Activated B cell treated with CpG ODN at 0.5 μM for 24 hours (primary cell): Measurements from ENCODE around the gene CHST14. TPM values are rescaled to one million over a fixed set of nuclear protein-coding genes. Genes with fewer than 3 reads are reported as not detected.
A peak's percentile ranks its signal among the peaks of the same experiment; 100 is the strongest.

Source experiments
- ATAC-seq: fragments of 200-7000 bp; cut with Tn5 transposase; one replicate; pipeline ENCODE4 v1.10.0; 2021; ENCODE audit warnings: low read depth, mild to moderate bottlenecking, moderate library complexity
- CTCF ChIA-PET: fragments of 350-600 bp; sonication (Branson Sonifier 250); formaldehyde crosslinking; loops from one replicate; lab custom pipeline; 2021; ENCODE audit warnings: antibody characterized with exemption; lab: Charles Lee
- POLR2A ChIA-PET: fragments of 350-600 bp; sonication (Branson Sonifier 250); formaldehyde crosslinking; loops from one replicate; lab custom pipeline; 2021; ENCODE audit warnings: antibody characterized with exemption; lab: Charles Lee
- DNase-seq: peaks from one replicate; pipeline ENCODE4 v3.0.0; 2022
- H3K27ac Mint-ChIP-seq: one replicate; pipeline ENCODE4 v1.8.0; 2020; ENCODE audit warnings: mixed read lengths
- H3K27me3 Mint-ChIP-seq: one replicate; pipeline ENCODE4 v1.8.0; 2021; ENCODE audit warnings: mixed read lengths
- H3K36me3 Mint-ChIP-seq: one replicate; pipeline ENCODE4 v1.8.0; 2021; ENCODE audit warnings: low read depth, mixed read lengths
- H3K4me1 Mint-ChIP-seq: one replicate; pipeline ENCODE4 v1.8.0; 2021; ENCODE audit warnings: mixed read lengths
- H3K4me3 Mint-ChIP-seq: one replicate; pipeline ENCODE4 v1.8.0; 2020; ENCODE audit warnings: mild to moderate bottlenecking, mixed read lengths
- H3K9me3 Mint-ChIP-seq: one replicate; pipeline ENCODE4 v1.8.0; 2020; ENCODE audit warnings: mixed read lengths
- CTCF ChIP-seq: fragments of 200-600 bp; IDR thresholded peaks from one replicate; pipeline ENCODE4 v1.8.0; 2022; ENCODE audit warnings: antibody characterized with exemption, mild to moderate bottlenecking
- intact Hi-C: fragments of 100-400 bp; cut with micrococcal nuclease; formaldehyde crosslinking; loops from one replicate; pipeline ENCODE4 v1.15.1; 2024
- total RNA-seq: library from RNA; stranded (reverse); gene quantifications from 2 replicates; pipeline ENCODE4 v1.2.3, GENCODE V29; 2022

CHST14 gene
- total RNA-seq, 1 donor from 2014 or later, result 10.2 TPM

GRCh38 chr15:40441565-40442531, 28.9 kb upstream of the CHST14 start:
- H3K4me1 Mint-ChIP-seq, result peaks cover 52% of the 10 kb centered on the region
- ChIA-PET CTCF (interaction anchor here (1.4 kb wide), 2 partner anchors 10 to 44 kb away, joined by 3 to 8 read pairs; no protein-coding TSS in a partner anchor), POLR2A (interaction anchor here (0.6 to 2.8 kb wide), 8 partner anchors 27 to 994 kb away, joined by 3 to 8 read pairs (median 4); partner anchors contain the start of genes KNSTRN and PLCB2)
- peak; percentile 37 for DNase-seq
- intact Hi-C loops, result loop anchor here (1.0 to 5.0 kb wide), 6 partner anchors 28 to 405 kb away; partner anchors contain the start of genes C15orf62, CCDC32, CHST14 and RPUSD2
- no peak for TF ChIP-seq CTCF
- peaks cover 18% of the 10 kb centered on the region for H3K27me3 Mint-ChIP-seq
- H3K9me3 Mint-ChIP-seq, result no peaks in the 10 kb centered on the region
- H3K27ac Mint-ChIP-seq, result peak overlapping the region; percentile 66
- no peak for ATAC-seq
- H3K4me3 Mint-ChIP-seq, result peak overlapping the region; percentile 86
- peaks cover 6% of the 10 kb centered on the region for H3K36me3 Mint-ChIP-seq

GRCh38 chr15:40443255-40443654, 27.5 kb upstream of the CHST14 start:
- no peak for ATAC-seq
- peaks cover 41% of the 10 kb centered on the region for H3K4me1 Mint-ChIP-seq
- H3K36me3 Mint-ChIP-seq, result peaks cover 6% of the 10 kb centered on the region
- H3K4me3 Mint-ChIP-seq, result peak overlapping the region; percentile 86
- no peaks in the 10 kb centered on the region for H3K9me3 Mint-ChIP-seq
- DNase-seq, result no peak
- ChIA-PET POLR2A (interaction anchor here (0.8 to 1.2 kb wide), 2 partner anchors 26 to 27 kb away, joined by 3 read pairs; no protein-coding TSS in a partner anchor), CTCF (no interaction called here)
- H3K27me3 Mint-ChIP-seq, result peaks cover 9% of the 10 kb centered on the region
- H3K27ac Mint-ChIP-seq, result no peak overlapping the region
- TF ChIP-seq CTCF, result no peak
- intact Hi-C loops, result loop anchor here (5.0 kb wide), 4 partner anchors 124 to 406 kb away; partner anchors contain the start of genes C15orf62, CCDC32, RPUSD2 and SRP14

GRCh38 chr15:40443846-40444245, 26.9 kb upstream of the CHST14 start:
- H3K27me3 Mint-ChIP-seq, result peaks cover 3% of the 10 kb centered on the region
- H3K4me3 Mint-ChIP-seq, result peak overlapping the region; percentile 86
- DNase-seq (no peak), ATAC-seq (no peak)
- H3K27ac Mint-ChIP-seq, result no peak overlapping the region
- TF ChIP-seq CTCF, result no peak
- ChIA-PET POLR2A (interaction anchor here (0.8 kb wide), 1 partner anchor 27 kb away, joined by 3 read pairs; no protein-coding TSS in a partner anchor), CTCF (no interaction called here)
- H3K9me3 Mint-ChIP-seq, result no peaks in the 10 kb centered on the region
- peaks cover 36% of the 10 kb centered on the region for H3K4me1 Mint-ChIP-seq
- intact Hi-C loops, result loop anchor here (5.0 kb wide), 4 partner anchors 123 to 407 kb away; partner anchors contain the start of genes C15orf62, CCDC32, RPUSD2 and SRP14
- H3K36me3 Mint-ChIP-seq, result peaks cover 6% of the 10 kb centered on the region

GRCh38 chr15:40444736-40445135, 26.0 kb upstream of the CHST14 start:
- TF ChIP-seq CTCF, result no peak
- H3K4me1 Mint-ChIP-seq, result peaks cover 34% of the 10 kb centered on the region
- H3K27me3 Mint-ChIP-seq, result no peaks in the 10 kb centered on the region
- no peak overlapping the region for H3K27ac Mint-ChIP-seq
- intact Hi-C loops, result loop anchor here (5.0 kb wide), 4 partner anchors 123 to 407 kb away; partner anchors contain the start of genes C15orf62, CCDC32, RPUSD2 and SRP14
- no peak for DNase-seq
- ChIA-PET POLR2A (interaction anchor here (0.6 to 0.7 kb wide), 2 partner anchors 30 to 284 kb away, joined by 5 to 12 read pairs; no protein-coding TSS in a partner anchor), CTCF (no interaction called here)
- no peak for ATAC-seq
- H3K9me3 Mint-ChIP-seq, result no peaks in the 10 kb centered on the region
- no peak overlapping the region for H3K4me3 Mint-ChIP-seq
- H3K36me3 Mint-ChIP-seq, result peaks cover 8% of the 10 kb centered on the region
